Stimulated activated CD4-positive, alpha-beta T cell treated with anti-CD3 and anti-CD28 coated beads, Interleukin-1b, Interleukin-23, amount 100 ng/mL, for 48 hours (primary cell): ENCODE measurements around the gene KCNIP4.

Experiments
- DNase-seq: peaks from one replicate; pipeline ENCODE4 v3.0.0-alpha.2; 2020

The KCNIP4 gene

DNA sequence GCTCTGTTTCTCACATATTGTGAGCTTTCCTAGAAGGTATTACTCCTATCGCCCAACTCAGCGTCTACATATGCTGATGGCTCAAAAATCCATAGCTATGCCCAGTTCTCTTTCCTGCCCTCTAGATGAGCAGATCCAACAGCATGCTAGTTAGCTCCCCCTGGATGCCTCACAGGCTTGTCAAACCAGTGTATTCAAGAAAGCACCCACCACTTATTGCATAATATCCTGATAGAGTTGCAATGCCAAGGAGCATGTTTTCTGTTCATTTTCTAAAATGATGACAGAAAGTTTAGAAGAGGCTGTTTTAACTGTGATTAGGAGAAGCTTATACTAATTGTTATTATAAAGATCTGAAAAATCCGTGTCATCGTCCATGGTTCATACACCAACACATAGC is 1250.2 kb downstream of the KCNIP4 start:
- no peak for DNase-seq

DNA sequence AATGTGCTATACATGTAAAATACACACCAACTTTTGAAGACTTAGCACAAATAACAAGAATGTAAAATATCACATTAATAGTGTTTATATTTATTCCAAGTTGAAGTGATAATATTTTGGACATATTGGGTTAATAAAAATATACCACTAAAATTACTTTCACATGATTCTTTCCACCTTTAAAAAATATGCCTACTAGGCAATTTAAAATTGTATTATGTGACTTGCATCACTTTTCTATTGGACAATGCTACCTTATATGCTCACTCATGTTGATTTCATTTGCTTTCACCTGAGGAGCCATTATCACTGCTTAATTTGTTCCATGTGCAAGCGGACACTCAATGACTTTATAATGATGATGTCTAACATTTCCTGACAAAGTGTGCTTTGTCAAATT is 1251.8 kb downstream of the KCNIP4 start:
- DNase-seq = no peak

DNA sequence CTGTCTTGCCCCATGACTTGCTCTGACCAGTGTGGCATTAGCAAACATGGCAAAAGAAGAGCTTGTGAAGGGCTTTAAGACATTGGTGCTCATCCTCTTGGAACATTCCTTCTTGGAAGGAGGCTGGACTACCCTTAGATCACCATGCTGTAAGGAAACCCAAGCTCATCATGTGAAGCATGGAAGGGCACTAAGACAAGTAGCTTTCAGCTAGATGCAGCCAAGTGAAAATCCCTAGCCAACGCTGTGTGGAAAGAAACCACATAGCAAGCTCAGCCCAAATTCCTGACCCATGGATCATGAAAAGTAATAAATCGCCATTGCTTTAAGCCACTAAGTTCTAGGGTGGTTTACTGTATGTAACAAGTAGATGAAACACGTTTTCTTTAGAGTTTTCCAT is 1260.7 kb downstream of the KCNIP4 start:
- DNase-seq = no peak

DNA sequence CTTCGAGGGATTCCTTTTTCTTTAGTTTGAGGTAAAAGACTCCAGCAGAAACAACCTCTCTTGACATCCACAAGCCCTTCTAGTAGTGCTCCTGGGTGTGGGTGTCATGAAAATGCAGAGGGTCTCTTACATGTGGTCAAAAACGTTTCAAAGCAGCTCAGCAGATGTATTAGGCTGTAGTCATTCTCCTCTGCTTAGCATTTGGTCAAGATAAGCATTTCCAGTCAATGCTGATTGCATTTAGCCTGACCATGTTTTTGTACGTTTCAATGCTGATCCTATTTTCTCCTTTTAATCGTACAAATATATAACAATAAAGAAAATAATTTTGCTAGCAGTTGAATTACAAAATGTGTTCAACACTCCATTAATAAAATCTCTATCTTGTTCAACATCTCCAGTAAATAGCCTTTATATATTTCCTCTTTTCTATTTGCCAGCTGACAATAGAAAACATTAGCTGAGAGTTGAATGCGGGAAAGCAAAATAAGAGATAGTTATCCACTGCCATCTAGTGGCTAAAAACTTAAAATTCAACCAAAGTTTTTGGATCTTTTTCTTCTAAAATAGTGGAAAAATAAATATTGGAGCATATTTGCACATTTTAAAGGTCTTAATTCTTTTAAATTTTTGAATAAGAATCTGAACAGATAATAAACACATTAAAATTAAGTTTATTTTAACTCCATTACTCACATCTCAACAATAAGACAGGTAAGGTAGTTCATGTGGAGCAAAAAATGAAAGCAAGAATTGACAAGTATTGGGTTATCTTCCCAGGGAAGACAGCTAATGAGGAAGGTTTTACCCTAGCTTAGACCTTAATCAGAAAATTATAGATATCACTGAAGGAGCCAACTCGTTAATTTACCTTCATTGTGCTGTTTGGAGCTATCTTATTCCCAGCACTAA is 1263.5 kb downstream of the KCNIP4 start:
- no peak for DNase-seq

DNA sequence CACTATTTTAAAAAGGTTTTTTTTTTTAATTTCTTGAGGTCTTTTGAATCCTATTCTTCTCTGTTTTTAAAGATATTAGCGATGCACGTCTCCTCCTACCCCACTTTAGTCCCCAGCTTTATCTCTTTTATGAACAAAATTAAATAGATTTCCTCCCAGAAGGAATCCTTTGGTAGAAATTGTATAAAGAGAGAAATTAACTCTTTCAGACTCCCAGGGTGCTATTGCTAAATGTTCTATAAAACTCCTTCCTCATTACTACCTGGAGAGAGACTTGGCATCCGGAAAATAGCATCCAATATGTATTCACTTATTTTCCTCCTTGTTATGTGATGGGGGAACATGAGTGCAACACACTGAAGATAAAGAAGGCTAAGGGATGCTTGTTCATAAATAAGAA is 1264.8 kb downstream of the KCNIP4 start:
- no peak for DNase-seq

DNA sequence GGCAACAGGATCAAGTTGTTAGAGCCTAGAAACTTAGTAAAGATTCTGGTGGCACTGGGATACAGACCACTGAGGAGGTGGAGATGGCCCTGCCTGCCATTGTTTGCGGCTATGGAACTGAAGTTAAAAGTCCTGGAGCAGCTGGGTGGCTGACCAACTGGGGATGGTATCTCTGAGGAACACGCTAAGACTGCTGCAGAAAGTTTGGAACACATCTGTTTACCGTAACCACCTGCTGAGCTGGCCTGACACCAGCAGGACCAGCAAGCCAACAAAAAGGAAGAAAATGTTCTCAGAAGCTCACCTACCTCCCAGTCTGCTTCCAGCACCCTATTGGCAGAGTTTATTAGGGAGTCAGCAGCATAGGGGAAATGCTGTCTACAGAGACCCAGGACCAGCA is 1265.7 kb downstream of the KCNIP4 start:
- DNase-seq = no peak

DNA sequence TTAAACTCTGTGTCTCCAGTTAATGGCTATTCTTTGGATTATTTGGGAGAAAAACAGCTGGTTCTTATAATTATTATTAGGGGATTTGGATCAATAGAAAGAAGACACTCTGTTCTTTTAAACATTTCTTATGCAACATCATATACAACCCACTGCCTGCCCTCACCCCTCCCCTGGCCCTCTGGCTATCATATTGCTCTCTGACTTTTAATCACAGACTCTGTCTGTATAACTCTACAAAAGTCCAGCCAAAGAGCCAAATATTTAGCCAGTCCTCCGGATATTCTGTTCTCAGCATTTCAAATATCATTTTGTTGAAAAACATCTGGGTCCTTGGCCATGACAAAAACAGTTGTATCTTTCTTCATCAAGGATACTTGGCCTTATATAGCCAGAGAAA is 1267.3 kb downstream of the KCNIP4 start:
- no peak for DNase-seq

DNA sequence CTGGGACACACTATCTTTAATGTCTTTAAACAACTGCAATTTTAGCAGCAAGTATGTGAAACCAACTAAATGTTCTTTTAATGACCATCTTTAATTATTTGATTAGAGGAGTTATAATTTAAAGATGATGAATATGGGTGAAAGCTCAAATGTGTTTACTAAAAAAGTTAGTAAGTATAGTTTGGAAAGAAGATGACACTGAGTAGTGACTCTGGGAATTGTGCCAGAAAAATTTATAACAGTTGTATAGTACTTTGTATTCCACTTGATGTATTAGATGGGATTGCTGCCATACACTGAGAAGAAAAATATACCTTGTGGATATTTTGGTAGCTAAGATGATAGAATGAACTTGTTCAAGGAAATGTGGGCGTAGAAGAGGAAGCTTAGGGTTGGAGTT is 1267.8 kb downstream of the KCNIP4 start:
- DNase-seq = no peak

DNA sequence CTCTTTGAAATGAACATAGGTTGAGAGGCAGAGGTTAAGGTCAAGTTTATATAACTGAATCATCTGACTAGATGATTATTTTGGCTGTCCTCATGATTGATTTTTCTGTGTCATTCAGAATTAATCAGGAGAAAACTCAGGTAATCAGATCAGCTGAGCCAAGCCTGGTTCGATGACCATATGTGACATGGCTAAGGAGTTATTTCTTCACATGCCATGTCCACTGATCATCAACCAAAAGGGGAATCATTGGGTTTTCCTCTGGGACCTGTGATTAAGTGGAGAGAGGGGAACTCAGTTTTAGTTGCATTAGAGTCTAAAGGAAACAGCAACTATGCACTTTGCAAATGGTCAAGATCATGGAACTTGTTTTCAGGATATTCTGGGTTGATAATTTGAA is 1268.6 kb downstream of the KCNIP4 start:
- no peak for DNase-seq
